NCI-H345 (cell line): Measurements from ENCODE around the gene BHLHE41.

ENCODE experiments used
- DNase-seq: peaks from one replicate; lab custom pipeline; 2025; lab: John Stamatoyannopoulos, UW

BHLHE41 gene

DNA sequence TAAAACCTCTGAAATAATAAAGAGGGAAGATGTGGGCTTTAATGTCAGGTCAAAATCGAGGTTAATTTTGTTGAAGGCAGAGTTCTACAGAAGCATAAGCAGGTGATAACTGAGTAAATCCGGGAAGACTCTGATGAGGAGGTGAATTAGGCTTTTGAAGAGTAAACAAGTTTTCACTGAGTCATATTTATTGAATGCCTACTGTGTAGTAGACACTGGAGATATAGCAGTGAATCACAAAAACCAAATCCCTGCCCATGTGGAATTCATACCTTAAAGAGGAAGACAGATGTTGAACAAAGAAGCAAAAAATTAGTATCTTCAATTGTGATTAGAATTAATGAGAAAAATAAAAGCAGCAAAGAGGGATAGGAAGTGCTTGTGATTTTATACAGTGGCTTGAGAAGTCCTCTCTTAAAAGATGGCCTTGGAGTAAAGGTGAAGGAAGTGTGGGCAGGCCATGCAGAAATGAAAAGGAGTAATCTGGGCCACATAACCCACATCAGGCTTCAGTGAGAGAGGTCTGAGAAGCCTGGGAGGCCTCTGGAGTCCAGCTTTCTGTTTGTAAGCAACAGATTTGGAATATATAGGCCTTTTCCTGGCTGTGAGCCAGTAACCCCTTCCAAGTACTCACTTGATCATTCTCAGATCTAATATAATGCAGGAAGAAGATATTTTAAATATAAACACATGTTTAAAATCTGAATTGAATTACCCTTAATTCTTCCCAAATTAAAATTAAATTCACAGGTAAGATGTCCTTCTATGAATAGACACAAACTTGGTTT is 46.7 kb downstream of the BHLHE41 start:
- no peak for DNase-seq
